ENCODE data around the gene FLNB.
"Not testable (repeated sequence)": the region's sequence is repeated elsewhere in the genome, so short reads cannot be mapped to it uniquely, and the experiment has no call there.

The FLNB gene

DNA sequence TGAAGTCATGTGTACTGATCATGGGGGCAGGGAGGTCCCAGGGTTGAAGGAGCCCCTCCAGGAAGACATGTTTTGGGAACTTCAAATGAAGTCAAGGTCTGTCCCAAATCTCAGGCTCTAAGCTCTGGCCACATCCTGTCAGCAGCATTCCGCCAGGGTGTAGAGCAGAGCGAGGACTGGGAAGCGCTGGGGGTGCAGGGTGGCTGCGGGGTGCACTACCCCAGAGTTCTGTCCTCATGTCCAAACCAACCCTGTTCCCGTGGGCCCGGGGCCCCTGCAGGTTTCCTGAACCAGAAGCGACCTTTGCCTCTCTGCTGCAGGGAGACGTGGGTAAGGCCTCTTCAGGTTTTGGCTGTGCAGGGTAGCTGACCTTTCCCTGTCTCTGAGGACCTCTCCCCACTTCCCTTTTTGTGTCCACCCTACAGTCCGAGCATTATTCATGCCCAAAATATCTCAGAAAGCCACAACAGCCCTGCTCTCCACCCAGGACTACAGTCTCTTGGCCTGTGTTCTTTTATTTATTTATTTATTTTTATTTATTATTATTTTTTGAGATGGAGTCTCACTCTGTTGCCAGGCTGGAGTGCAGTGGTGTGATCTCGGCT is 26.6 kb upstream of the FLNB start:
- DNase-seq: no peak

DNA sequence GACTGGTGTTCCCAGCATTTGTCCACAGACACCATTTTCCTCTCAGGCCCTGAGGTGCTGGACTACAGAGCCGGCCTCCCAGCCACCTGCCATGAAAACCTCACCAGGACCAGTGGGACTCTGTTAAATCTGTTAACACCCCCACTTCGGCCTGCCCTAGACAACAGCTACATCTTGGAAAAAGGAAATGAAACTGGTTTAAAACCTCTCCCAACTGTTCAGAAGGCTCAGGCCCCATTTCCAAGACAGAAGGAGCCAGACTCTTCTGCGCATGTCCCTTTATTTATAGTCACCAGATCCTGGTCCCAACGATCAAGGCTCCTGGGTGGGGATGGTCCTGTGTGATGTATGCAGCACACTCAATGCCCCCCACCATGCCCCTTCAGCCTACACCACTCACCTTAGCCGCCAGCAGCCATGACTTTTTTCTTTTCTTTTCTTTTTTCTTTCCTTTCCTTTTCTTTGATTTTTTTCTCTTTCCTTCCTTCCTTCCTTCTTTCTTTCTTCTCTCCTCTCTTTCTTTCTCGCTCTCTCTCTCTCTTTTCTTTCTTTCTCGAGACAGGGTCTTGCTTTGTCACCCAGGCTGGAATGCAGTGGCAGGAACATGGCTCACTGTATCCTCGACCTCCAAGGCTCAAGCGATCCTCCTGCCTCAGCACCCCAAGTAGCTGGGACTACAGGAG is 25.5 kb upstream of the FLNB start:
- no peak for DNase-seq

DNA sequence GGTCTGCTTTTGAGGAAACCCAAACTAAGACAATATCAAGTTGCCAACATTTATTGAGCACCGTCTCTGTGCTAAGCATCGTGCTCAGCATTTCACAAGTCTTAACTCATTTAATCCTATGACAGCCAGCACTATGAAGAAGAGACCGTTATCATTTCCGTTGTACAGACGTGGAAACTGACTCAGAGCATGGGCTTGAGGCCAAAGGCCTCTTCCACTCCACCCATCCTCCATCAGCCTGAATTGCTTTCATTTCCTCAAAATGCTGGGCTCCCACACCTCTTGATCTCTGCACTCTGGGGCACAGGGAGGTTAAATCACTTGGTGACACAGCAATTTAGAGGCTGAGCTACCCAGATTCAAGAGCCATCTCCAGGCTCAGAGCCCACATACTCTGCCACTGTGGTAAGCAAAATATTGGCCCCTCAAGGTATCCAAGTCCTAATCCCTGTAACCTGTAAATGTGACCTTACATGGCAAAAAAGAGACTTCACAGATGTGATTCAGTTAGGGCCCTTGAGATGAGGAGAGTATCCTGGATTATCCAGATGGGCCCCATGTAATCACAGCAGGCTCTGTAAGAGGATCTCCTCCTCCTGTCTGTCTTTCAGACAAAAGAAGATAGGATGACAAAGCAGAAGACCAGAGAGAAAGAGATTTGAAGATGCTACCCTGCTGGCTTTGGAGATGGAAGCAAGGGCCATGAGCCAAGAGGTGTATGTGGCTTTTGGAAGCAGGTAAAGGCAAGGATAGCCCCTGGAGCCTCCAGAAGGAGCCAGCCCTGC is 24.3 kb upstream of the FLNB start:
- DNase-seq: peak; percentile 27

DNA sequence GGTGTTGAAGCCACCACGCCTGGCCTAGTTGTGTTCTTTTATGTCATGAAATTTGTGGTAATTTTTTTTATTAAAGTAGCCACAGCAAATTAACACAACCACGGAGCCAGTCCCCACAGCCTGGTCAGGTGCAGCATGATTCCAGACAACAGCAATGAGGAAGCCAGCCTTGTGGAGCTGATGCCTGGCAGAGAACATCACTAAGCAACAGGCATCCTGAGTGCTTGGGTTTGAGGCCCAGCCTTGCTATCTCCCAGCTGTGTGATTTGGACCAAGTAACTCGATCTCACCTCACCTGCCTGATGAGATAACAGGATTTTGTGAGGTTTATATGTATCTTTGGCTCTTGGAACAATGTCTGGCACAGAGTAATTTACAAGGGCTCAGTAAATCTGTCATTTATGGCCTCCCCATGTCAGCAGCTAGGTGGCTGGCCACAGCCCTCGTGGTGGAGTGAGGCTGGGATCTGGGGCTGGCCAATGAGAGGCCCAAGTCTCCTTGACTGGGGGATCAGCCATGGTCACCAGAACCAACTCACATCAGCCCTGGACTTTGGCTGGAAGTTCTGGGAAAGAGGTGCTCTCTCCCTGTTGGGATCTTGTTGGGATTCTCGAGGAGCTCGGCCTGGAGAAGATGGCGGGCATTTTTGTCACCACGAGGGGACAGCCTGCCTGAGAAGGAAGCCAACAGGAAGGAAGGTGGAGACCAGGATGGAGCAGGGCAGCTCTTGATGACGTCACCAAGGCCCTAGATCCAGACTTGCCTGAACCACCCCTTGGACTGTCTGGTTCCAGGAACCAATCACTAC is 22.8 kb upstream of the FLNB start:
- no peak for DNase-seq

DNA sequence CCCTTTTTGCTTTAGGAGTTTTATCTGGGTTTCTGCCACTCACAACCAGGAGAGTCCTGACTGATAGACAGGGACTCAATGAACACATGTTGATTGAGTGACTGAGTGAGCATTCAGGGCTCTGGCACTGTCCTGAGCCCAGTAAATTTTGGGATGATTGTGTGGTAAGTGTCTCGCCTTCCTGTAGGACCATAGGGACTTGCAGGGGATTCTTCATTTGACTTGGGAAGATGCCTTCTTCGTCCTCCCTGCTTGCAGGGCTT is 22.3 kb upstream of the FLNB start:
- DNase-seq: no peak

DNA sequence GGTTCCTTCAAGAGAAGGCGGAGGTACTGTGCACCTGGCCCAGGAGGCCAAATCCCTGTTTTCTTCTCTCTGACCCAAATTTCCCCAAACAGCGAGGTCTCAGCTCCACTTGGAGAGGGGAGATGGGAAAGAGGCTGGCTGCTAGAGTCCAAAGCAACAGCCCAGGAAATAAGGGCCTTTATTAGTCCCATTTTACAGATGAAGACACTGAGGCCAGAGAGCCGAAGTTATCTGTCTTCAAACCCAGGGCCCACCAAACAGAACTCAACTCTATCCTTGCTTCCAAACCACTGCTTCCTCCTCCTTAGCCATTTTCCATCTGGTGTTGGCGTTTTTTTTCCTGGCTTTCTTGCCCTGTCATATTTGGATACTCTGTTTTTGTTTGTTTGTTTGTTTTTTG is 22.0 kb upstream of the FLNB start:
- no peak for DNase-seq

DNA sequence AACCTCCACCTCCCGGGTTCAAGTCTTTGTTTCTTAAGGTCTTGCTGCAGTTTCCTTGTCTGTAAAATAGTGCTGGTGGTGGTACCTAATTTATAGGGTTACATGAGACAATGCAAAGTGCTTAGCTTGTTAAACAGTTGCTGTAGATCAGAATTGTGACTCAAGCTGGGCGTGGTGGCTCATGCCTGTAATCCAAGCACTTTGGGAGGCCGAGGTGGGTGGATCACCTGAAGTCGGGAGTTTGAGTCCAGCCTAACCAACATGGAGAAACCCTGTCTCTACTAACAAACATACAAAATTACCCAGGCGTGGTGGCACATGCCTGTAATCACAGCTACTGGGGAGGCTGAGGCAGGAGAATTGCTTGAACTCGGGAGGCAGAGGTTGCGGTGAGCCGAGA is 19.0 kb upstream of the FLNB start:
- DNase-seq: not testable (repeated sequence)

DNA sequence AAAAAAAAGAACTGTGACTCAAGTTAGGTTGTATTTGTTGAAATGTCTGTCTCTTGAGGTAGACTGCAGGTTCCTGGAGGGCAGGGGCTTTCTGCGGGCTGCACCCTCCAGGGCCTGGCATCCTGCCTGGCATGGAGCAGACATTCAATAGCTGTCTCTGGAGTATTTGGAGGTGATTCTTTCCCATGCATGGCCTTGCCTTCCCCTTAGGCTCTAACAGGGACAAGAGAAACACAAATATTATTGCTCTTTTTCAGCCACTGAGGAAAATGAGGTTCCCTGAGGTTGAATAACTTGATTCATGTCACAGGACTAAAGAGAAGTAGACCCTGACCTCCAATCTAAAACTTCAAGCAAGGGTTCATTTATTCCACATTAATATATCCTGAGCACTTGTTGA is 18.6 kb upstream of the FLNB start:
- no peak for DNase-seq

DNA sequence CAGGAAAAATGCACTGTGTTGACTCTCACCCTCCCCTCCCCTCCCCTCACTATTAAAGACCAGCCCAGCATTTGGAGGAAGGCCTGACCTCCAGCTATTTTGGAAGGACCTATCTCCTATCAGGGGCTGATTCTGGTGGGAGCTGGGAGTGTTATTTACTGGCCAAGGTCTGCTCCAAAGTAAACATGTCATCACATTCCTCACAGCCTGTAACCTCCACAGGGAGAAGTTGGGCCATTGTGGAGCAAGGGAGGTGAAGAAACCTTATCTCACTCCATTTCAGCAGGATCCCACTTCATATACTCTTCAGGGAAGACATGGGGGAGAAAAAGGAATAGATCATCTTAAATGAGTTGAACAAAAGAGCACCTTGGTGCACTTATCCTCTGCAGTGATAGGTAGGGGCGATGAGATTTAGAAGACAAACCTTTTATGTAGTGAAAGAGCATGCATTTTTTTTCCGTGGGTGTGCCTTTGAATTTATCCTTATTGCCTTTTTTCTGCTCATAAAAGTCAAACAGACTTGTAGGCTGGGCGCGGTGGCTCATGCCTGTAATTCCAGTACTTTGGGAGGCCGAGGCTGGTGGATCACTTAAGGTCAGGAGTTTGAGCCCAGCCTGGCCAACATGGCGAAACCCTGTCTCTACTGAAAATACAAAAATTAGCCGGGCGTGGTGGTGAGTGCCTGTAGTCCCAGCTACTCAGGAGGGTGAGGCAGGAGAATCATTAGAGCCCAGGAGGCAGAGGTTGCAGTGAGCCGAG is 15.6 kb upstream of the FLNB start:
- DNase-seq: no peak

DNA sequence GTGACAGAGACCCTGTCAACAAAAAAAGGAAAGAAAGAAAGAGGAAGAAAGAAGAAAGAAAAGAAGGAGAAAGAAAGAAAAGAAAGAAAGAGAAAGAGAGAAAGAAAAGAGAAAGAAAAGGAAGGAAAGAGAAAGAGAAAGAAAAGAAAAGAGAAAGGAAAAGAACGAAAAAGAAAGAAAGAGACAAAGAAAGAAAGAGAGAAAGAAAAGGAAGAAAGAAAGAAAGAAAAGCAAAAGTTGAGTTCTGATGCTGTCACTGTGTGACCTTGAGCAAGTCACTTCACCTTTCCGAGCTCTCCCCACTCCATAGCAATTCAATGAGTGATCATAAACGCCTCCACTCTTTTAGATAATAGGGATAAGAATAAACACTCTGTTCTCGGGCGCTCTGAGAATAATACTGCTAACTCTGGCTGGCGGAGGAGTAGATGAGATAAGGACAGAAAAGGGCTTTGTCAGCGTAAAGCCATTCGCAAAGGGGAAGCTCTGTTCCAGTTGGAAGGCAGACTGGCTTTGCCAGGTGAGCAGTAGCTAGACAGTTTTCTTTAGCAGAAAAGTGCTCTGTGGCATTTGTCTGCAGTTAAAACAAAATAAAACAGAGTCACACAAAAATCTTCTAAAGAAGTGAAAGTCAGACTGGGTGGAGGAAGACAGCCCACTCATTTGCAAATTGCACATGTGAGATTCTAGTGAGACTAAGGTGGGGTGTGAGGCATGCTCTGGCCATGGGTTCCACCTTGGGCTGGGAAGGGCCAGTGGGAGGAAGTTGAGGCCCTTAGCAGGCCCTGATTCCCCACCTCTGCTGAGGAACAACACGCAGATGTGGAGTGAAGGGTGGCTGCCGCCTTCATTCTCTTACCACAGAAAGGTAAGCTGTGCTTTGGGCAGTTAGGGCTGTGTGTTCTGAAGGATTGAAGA is 9.6 kb upstream of the FLNB start:
- no peak for DNase-seq

DNA sequence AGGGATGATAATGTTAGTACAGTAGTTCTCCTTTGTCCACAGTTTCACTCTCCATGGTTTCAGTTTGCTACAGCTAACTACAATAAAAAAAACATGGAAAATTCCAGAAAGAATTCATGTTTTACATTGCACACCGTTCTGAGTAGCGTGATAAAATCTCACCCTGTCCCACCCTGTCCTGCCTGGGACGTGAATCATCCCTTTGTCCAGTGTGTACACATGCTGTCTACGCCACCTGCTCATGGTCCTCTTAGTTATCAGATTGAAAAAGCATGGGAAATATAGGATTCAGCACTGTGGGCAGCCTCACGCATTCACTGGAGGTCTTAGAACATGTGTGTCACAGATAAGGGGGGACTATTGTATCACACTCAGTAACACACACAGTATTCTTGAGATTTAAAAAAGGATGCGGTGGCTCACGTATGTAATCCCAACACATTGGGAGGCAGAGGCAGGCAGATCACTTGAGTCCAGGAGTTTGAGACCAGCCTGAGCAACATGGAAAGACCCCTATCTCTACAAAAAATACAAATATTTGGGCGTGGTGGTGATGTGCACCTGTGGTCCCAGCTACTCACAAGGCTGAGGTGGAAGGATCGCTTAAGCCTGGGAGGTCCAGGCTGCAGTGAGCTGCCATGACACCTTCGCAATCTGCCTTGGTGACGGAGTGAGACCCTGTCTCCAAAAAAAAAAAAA is 8.7 kb upstream of the FLNB start:
- no peak for DNase-seq

DNA sequence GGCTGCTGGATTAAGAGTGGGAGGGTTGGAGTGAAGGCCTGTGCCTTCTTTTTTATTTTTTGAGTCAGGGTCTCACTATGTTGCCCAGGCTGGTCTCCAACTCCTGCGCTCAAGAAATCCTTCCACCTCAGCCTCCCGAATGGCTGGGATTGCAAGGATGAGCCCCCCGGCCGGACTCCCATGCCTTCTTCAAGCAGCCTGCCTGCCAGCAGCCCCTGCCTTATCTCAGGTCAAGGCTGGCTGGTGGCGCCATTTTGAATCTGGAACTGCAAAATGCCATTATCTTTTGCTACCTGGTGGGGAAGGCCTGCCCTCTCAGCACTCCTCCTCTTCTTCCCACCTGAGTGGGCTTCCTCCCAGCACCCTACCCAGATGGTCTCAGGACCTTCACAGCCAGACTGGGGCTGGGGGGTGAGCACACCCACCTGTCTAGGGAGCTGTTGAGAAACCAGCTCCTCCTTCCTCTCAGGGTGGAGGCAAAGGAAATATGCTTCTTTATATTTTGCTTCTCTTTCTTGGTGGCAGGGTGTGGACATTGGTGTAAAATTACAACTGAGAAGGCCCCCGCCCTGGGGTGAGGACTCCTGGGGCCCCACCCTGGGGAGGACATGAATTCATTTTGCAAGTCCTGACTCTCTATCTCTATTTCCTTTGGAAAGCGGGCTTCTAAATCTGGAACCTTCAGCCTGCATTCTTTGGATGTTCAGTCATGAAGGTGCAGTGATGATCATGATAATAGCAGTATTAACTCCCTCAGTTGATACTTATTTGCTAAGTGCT is 7.7 kb upstream of the FLNB start:
- DNase-seq: no peak

DNA sequence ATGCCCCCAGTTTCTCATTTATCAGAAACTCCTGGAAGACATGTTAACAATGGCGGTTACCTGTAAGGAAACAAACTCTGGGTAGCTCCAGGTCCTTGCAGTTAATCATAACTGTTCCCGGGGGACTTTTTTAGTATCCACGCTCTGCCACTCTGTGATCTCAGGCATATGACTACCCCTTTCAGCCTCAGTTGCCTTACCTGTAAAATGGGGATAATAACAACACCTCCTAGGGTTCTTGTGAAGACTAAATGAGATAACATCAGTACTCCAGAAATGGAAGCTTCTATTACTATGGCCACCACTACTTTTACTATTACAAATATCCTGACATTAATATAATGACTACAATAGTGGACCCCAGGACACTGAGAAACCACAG is 7.1 kb upstream of the FLNB start:
- no peak for DNase-seq

DNA sequence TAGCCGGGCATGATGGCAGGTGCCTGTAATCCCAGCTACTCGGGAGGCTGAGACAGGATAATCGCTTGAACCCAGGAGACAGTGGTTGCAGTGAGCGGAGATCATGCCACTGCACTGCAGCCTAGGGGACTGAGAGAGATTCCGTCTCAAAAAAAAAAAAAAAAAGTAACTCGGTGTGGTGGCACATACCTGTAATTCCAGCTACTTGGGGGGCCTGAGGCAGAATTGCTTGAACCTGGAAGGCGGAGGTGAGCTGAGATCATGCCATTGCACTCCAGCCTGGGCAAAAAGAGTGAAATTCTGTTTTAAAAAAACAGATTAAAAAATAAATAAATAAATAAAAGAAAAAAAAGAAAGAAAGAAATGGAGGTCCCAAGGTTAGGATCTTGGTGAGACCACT is 6.2 kb upstream of the FLNB start:
- DNase-seq: no peak

DNA sequence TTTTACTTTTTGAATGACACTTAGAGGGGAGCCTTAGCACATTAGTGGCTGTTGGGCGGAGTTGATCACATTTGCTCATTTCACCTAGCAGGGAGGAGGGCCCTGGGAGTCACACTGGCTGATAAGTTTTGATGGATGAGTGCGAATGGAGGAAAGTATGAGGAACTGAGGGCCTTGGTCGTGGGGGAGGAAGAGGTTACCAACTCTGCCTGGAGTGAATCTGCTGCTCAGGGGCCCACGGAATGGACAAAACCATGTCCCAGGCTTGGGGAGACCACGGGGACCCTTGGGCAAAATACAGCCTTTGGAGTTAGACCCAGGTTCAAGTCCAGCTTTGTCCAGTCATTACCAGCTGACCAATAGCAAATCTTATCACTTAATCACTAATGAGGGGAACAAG is 5.1 kb upstream of the FLNB start:
- DNase-seq: no peak

DNA sequence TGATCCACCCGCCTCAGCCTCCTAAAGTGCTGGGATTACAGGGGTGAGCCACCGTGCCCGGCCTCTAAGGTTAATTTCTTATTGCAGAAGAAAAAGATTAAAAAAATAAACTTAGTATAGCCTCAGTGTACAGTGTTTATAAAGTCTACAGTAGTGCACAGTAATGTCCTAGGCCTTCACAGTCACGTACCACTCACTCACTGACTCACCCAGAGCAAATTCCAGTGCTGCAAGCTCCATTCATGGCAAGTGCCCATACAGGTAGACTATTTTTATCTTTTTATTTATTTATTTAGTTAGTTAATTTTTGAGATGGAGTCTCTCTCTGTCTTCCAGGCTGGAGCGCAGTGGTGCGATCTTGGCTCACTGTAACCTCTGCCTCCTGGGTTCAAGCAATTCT is 3.2 kb upstream of the FLNB start:
- DNase-seq: no peak

DNA sequence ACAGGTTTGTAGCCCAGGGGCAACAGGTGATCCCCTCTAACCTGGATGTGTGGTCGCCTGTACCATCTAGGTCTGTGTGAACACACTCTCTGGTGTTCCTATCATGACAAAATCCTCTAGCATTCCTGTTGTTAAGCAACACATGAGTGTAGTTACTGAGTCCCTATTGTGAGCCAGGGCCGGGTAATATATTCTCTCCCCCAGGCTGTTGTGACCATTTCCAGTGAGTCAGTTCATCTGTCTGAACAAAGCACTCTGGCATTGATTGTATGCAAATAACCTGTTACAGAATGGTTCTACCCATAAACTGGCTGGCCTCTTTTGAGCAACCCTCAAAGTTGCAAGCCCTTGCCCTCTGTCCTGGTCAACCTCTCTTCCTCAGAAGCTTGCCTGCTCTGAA is 2.6 kb upstream of the FLNB start:
- DNase-seq: no peak

DNA sequence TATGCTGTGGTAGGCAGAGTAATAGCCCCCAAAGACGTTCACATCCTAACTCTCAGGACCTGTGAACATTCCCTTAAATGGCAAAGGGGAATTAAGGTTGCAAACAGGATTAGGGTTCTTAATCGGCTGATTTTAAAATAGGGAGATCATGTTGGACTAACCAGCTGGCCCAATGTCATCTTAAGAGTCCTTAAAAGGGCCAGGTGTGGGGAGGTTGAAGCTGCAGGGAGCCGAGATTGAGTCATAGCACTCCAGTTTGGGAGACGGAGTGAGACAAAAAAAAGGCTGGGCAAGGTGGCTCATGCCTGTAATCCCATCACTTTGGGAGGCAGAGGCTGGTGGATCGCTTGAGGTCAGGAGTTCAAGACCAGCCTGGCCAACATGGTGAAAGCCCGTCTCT is 1.6 kb upstream of the FLNB start:
- no peak for DNase-seq

DNA sequence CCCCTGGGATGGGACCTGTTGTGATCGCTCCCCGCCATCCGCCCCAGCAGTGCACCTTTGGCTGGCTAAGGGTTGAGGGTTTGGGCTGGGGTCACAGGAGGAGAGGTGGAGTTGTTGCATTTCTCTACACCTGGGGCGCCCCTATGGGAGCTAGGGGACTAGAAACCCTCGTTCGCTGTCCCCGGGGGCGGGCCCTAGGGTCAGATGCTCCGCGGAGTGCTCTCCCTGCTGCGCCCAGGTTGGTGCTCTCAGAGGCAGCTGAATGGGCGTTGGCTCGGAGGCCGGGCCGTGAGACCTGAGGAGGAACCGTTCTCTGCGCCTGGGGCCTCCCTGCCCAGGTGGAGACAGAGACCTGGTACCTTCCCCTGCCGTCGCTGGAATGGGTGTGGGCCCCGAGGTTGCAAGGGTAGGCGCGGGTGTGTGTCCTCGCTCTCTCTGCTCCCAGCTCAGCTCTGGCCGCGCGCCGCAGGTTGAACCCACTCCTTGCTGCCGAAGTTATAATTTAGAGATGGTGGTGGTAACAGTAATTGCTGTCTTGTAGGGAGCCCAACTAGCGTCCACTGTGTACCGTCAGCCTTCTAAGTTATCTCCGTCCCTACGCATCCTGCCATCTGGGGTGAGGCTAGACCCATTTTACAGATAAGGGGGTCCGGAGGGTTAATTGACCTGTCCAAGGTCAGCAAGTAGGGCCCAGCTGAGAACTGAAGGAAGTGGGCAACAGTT is 965 bp downstream of the FLNB start:
- DNase-seq: peak; percentile 22
